Renal pelvis (tissue), 4 donors: ENCODE measurements around the gene BANF2. TPM values are rescaled to one million over a fixed set of nuclear protein-coding genes. Genes with fewer than 3 reads are reported as not detected.

Experiments
- DNase-seq: peaks from one replicate; pipeline ENCODE4 v3.0.0-alpha.2; 2013
- polyA plus RNA-seq, 3 donors: library from polyadenylated mRNA; unstranded; fragments of 120-200 nt; gene quantifications; one replicate each; pipeline ENCODE4 v1.2.1, GENCODE V29; 2013; ENCODE audit not compliant: insufficient read length in 3 of 3

BANF2 gene
- polyA plus RNA-seq, 3 donors: not detected

GRCh38 chr20:17663486-17663885 lies 36.3 kb upstream of the BANF2 start:
- no peak for DNase-seq

GRCh38 chr20:17664025-17664633 lies 35.6 kb upstream of the BANF2 start:
- DNase-seq: no peak

DNA sequence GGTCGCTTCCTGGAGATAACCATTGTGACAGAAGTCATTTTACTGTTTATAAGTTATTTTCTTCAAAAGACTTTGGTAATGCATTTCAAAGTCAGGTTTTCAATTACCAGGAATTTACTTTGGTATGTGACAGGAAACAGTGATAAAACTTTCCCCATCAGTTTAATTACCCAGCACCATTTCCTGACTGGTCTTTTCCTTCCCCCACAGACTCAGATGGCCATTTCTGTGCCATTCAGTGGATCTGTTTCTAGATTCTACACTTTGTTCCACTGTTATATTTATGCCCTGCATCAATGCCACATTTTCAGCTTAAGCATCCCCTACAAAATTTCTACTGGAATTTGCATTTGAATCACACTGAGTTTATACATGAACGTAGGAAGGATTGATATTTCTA lies 34.0 kb upstream of the BANF2 start:
- DNase-seq: no peak

- no peak for DNase-seq
Measured at GRCh38 chr20:17666481-17666880, 33.3 kb upstream of the BANF2 start.

DNA sequence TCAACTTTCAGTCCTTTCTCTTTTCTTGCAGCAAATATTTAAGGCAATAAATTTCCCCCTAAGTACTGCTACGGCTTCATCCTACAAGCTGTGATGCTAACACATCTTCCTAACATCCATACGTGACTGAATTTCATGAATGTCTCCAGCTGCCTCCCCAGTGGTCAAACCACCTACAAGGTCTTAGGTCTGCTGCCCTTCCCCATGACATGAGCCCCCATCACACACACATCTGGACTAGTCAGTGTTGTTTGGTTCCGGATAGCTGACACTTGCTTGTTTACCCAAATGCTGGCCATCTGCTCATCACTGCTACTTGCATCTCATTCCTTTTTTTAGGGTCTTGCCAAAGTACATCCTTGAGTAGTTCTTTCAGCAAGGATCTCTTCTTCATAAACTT lies 32.3 kb upstream of the BANF2 start:
- DNase-seq: no peak

DNA sequence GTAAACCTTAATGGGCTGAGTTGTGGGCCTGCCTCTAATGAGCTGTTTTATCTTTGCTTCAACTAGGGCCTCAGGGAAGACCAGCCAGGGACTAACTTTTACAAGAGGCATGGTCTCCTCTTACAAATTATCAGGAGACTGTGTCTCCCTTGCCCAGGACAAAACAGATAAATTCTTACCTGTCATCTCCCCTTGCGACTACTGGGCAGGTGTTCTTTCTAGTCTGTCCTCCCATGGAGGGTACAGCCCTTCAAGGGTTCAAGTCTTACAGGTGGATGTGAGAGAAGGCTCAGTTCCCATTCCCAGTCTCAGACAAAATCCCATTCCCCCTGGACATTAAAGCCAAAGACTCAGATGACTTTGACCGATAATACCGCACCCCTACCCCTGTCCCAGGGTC lies 31.3 kb upstream of the BANF2 start:
- no peak for DNase-seq

DNA sequence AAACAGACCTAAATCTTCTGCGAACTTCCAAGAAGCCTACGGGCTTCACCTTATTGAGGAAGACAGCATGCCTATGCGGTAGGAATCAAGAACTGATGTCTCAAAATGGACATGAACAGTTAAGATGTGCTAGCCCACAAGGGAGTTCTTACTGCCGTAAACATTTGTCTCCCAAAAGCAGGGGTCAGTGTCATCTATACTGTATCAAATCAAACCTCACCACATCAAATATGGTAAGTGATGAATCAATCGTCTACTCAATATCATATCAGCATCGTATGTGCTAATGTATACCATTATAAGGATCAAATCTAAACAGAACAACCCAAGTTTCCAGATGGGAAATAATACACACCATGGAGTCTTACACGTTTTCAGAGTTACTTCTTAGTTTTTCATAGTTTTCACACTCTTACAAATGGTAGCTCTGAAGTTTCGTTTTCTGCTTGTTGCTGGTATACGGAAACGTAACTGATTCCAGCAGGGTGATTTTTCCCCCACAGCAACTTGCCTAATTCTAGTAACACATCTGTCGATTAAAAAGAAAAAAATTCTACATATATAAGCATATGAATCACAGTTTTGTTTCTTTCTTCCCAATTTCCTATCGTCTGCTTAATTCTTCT lies 30.3 kb upstream of the BANF2 start:
- no peak for DNase-seq

GRCh38 chr20:17671011-17671410 lies 28.8 kb upstream of the BANF2 start:
- DNase-seq: no peak

- DNase-seq: no peak
Measured at GRCh38 chr20:17671565-17671964, 28.2 kb upstream of the BANF2 start.

GRCh38 chr20:17673084-17673483 lies 26.7 kb upstream of the BANF2 start:
- DNase-seq: no peak

GRCh38 chr20:17674722-17675518 lies 24.8 kb upstream of the BANF2 start:
- no peak for DNase-seq

DNA sequence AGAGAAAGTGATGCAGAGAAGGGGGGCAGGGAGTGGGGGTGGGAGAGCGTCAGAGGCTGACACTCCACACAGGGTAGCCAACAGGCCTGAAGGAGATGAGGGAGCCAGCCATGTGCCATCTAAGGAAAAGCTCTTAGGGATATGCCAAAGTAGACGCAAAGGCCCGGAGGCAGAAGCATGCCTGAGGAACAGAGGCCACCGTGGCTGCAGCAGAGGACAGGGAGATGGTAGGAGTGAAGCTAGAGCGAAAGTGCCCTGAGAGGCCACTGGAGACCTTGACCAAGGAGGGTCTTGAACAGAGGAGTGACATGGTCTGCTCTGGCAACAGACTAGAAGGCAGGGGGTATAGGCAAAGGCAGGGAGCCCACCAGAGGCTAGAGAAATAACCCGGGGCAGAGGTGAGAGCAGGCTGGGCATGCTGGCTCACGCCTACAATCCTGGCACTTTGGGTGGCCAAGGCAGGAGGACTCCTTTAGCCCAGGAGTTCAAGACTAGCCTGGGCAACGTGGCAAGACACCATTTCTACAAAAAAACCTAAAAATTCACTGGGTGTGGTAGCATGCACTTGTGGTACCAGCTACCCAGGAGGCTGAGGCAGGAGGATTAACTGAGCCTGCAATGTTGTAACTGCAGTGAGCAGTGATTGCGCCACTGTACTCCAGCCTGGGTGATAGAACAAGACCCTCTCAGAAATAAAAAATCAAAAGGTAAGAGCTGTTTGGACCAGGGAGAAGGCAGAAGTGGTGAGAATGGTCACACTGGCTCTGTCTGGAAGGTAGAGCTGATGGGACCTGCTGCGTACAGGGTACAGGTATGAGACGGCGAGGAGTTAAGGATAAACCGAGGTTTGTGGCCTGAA lies 24.0 kb upstream of the BANF2 start:
- no peak for DNase-seq

- no peak for DNase-seq
Measured at GRCh38 chr20:17676378-17676759, 23.4 kb upstream of the BANF2 start.

GRCh38 chr20:17676942-17677341 lies 22.8 kb upstream of the BANF2 start:
- no peak for DNase-seq

GRCh38 chr20:17678295-17678694 lies 21.5 kb upstream of the BANF2 start:
- no peak for DNase-seq

GRCh38 chr20:17678886-17679285 lies 20.9 kb upstream of the BANF2 start:
- DNase-seq: no peak

- peak; percentile 48 for DNase-seq
Measured at GRCh38 chr20:17679941-17680835, 19.6 kb upstream of the BANF2 start.

DNA sequence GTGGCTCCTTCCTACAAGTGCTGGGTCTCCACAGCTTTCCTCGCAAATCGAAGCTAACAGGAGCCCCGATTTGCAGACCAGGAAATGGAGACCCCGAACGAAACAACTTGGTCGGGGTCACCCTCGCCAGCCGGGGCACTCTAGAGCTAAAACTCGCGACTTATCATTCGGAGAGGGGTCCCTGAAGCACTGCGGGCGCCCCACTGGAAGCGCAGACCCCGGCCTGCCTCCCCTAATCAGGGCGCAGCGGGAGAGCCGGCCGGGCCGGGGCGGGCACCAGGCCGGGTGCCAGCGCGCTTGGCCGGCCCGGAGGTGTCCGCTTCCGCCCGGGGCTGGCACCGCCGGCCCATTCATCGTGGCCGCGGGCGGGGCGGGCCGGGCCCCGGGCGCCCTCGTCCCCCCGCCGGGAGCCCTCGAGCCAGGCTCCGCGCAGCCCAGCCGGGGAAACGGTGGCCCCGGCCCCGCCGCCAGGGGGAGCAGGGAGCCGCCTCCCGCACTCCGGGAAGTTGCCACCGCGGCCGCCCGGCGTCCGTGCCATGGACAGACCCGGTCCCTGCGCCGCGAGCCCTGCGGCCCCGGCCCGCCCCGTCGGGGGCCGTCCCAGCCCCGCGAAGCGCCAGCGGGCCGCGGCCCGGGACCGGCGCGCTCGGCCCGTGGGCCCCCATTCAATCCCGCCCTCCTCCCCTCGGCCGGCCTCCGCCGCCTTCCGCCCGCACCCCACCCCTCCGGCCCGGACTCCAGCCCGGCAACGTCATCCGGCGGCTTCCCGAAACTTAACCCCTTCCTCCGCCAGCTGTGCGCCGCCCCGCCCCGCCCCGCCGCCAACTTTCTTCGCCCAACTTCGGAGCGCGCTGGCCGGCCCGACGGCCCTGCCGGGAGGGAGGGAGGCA lies 18.7 kb upstream of the BANF2 start:
- peak; percentile 66 for DNase-seq

DNA sequence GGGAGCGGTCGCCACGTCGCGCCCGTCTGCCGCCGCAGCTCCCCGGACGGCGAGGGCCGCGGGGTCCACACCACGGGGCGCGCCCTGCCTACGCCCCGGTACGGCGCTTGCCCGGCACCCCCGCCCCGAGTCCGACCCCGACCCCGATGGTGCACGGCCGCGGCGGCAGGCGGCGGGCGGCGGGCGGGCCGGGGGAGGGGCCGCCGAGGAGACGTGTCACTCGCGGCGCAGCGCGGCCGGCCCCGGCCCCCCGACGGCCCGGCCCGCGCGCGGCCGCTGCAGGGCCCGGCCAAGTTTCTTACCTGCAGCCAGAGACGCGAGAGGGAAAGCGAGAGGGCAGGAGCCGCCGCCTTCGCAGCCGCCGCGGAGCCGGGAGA lies 18.1 kb upstream of the BANF2 start:
- DNase-seq: no peak
